Thyroid gland (tissue), 4 donors: ENCODE results near the gene PIEZO2.

Experiments
- POLR2A ChIP-seq, 2 donors: fragments of 450-650 bp; IDR thresholded peaks; one replicate each; pipeline ENCODE4 v1.6.1; 2017; ENCODE audit warnings: antibody characterized with exemption in 2 of 2, mild to moderate bottlenecking in 2 of 2, moderate library complexity in 1 of 2
- TF ChIP-seq, protein P1 (sequence below), 6 experiments: fragments of 200-600 bp in 3 of 6; fragments of 450-650 bp in 3 of 6; sonication (generic) in 3 of 6; IDR thresholded peaks; one replicate each; pipeline ENCODE4 v1.5.1; 2016 to 2019; ENCODE audit warnings: antibody characterized with exemption in 6 of 6, mild to moderate bottlenecking in 2 of 6, inconsistent platforms in 1 of 6, moderate library complexity in 1 of 6

DNA sequence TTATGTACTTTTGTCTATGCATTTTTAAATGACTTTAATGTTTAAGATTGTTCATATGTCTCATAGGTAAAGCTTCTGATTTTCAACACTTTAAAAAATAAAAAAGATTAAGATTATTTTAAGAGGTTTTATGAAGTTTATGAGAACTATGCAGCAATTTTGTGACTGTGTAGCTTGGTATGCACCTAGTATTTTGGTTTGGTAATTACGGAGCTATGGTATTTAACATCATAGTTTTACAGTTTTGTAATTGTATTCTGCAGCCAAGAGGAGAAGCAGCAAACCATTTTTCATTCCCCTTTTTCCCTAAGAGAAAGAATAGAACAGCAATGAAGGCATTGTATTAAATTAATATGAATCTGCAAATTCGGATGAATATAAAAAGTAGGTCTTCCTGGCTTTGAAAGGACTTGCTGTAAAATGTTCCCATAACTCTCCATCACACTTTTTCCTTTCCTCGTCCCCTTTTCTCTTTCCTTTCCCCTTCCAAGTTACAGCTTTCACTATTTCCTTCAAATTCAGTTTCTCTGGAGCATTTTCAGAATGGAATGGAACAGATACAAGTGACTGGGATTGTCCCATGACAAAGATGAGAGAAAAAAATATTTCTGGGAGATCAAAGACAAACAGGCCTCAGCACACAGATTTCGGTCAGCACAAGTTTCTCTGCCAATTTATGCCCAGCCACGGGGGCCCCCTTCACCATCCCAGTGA is 26.1 kb upstream of the PIEZO2 start:
- TF ChIP-seq, protein P1, sequence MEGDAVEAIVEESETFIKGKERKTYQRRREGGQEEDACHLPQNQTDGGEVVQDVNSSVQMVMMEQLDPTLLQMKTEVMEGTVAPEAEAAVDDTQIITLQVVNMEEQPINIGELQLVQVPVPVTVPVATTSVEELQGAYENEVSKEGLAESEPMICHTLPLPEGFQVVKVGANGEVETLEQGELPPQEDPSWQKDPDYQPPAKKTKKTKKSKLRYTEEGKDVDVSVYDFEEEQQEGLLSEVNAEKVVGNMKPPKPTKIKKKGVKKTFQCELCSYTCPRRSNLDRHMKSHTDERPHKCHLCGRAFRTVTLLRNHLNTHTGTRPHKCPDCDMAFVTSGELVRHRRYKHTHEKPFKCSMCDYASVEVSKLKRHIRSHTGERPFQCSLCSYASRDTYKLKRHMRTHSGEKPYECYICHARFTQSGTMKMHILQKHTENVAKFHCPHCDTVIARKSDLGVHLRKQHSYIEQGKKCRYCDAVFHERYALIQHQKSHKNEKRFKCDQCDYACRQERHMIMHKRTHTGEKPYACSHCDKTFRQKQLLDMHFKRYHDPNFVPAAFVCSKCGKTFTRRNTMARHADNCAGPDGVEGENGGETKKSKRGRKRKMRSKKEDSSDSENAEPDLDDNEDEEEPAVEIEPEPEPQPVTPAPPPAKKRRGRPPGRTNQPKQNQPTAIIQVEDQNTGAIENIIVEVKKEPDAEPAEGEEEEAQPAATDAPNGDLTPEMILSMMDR (IDR thresholded peaks at IDR 0.05), result no peak
- no peak for TF ChIP-seq POLR2A (IDR thresholded peaks at IDR 0.05)
